ENCODE results near the gene BANF2. TPM values are rescaled to one million over a fixed set of nuclear protein-coding genes. Genes with fewer than 3 reads are reported as not detected.

BANF2 gene
- total and polyA plus RNA-seq, 2 of the 13 experiments (the other 11 are each of a cell fraction or from before 2014, with no cell fraction given): 0.35 TPM; not detected in 1

DNA sequence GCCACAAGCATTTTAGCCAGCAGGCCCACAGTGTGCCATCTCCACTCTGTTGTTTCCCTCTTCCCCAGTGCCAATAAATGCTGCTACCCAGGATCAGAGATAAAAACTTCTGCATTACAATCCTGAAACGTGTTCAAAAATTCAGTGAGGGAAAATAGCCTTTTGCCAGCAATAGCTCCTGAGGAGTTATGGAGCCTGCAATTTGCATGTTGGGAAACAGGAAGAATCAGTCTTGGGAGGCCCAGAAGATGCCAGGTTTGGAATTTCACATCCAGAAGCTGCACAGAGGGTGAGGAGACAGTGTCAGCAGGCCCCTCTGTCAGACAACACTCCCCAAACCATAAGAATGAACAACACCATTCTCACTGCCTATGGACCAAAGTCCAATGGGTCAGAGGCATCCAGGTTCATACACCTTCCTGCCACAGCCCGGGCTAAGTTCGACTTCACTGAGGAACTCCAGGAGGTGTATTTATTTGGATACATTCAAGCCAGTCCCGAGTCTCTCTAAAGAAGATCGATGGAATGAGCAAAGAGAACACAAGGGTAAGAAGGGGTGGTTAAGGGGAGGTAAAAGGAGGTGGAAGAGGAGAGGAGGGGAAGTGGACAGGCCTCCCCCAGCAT, 38.5 kb upstream of the BANF2 start (continued):
- TF ChIP-seq NRL (CRISPR knock-in tag; IDR thresholded peaks at IDR 0.05; ENCODE audit: borderline replicate concordance) (no peak), PHF20 (CRISPR knock-in tag; IDR thresholded peaks at IDR 0.05) (0 out of 2 replicates have a peak, but pooled peaks have one; percentile 18), KDM1A (CRISPR knock-in tag; IDR thresholded peaks at IDR 0.05) (no peak), ZNF264 (CRISPR knock-in tag; IDR thresholded peaks at IDR 0.05) (no peak), IRX3 (CRISPR knock-in tag; IDR thresholded peaks at IDR 0.05; ENCODE audit: borderline replicate concordance, low read depth) (no peak), ZNF160 (CRISPR knock-in tag; IDR thresholded peaks at IDR 0.05) (no peak), POLR2AphosphoS2 (IDR thresholded peaks at IDR 0.05; ENCODE audit: low read depth, low read length) (peak; percentile 70; the same call in 1 of the 2 replicates), RELA (CRISPR knock-in tag; IDR thresholded peaks at IDR 0.05) (no peak), ZNF124 (CRISPR knock-in tag; IDR thresholded peaks at IDR 0.05) (no peak), NFYB (CRISPR knock-in tag; IDR thresholded peaks at IDR 0.05) (no peak), HDAC1 (CRISPR knock-in tag; IDR thresholded peaks at IDR 0.05) (peak; percentile 65), CBFB (CRISPR knock-in tag; IDR thresholded peaks at IDR 0.05) (no peak), WIZ (CRISPR knock-in tag; IDR thresholded peaks at IDR 0.05) (no peak)
- TF ChIP-seq, protein P1, sequence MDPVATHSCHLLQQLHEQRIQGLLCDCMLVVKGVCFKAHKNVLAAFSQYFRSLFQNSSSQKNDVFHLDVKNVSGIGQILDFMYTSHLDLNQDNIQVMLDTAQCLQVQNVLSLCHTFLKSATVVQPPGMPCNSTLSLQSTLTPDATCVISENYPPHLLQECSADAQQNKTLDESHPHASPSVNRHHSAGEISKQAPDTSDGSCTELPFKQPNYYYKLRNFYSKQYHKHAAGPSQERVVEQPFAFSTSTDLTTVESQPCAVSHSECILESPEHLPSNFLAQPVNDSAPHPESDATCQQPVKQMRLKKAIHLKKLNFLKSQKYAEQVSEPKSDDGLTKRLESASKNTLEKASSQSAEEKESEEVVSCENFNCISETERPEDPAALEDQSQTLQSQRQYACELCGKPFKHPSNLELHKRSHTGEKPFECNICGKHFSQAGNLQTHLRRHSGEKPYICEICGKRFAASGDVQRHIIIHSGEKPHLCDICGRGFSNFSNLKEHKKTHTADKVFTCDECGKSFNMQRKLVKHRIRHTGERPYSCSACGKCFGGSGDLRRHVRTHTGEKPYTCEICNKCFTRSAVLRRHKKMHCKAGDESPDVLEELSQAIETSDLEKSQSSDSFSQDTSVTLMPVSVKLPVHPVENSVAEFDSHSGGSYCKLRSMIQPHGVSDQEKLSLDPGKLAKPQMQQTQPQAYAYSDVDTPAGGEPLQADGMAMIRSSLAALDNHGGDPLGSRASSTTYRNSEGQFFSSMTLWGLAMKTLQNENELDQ (CRISPR knock-in tag; IDR thresholded peaks at IDR 0.05; ENCODE audit: borderline replicate concordance): no peak
- TF ChIP-seq, protein P2, sequence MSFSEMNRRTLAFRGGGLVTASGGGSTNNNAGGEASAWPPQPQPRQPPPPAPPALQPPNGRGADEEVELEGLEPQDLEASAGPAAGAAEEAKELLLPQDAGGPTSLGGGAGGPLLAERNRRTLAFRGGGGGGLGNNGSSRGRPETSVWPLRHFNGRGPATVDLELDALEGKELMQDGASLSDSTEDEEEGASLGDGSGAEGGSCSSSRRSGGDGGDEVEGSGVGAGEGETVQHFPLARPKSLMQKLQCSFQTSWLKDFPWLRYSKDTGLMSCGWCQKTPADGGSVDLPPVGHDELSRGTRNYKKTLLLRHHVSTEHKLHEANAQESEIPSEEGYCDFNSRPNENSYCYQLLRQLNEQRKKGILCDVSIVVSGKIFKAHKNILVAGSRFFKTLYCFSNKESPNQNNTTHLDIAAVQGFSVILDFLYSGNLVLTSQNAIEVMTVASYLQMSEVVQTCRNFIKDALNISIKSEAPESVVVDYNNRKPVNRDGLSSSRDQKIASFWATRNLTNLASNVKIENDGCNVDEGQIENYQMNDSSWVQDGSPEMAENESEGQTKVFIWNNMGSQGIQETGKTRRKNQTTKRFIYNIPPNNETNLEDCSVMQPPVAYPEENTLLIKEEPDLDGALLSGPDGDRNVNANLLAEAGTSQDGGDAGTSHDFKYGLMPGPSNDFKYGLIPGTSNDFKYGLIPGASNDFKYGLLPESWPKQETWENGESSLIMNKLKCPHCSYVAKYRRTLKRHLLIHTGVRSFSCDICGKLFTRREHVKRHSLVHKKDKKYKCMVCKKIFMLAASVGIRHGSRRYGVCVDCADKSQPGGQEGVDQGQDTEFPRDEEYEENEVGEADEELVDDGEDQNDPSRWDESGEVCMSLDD (CRISPR knock-in tag; IDR thresholded peaks at IDR 0.05; ENCODE audit: borderline replicate concordance): no peak
- TF ChIP-seq, protein P3, sequence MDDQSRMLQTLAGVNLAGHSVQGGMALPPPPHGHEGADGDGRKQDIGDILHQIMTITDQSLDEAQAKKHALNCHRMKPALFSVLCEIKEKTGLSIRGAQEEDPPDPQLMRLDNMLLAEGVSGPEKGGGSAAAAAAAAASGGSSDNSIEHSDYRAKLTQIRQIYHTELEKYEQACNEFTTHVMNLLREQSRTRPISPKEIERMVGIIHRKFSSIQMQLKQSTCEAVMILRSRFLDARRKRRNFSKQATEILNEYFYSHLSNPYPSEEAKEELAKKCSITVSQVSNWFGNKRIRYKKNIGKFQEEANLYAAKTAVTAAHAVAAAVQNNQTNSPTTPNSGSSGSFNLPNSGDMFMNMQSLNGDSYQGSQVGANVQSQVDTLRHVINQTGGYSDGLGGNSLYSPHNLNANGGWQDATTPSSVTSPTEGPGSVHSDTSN (CRISPR knock-in tag; IDR thresholded peaks at IDR 0.05; ENCODE audit: borderline replicate concordance): no peak
- TF ChIP-seq, protein P4, sequence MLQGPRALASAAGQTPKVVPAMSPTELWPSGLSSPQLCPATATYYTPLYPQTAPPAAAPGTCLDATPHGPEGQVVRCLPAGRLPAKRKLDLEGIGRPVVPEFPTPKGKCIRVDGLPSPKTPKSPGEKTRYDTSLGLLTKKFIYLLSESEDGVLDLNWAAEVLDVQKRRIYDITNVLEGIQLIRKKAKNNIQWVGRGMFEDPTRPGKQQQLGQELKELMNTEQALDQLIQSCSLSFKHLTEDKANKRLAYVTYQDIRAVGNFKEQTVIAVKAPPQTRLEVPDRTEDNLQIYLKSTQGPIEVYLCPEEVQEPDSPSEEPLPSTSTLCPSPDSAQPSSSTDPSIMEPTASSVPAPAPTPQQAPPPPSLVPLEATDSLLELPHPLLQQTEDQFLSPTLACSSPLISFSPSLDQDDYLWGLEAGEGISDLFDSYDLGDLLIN (CRISPR knock-in tag; IDR thresholded peaks at IDR 0.05; ENCODE audit: borderline replicate concordance): no peak
- TF ChIP-seq, protein P5, sequence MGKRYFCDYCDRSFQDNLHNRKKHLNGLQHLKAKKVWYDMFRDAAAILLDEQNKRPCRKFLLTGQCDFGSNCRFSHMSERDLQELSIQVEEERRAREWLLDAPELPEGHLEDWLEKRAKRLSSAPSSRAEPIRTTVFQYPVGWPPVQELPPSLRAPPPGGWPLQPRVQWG (CRISPR knock-in tag; IDR thresholded peaks at IDR 0.05; ENCODE audit: borderline replicate concordance, low read depth): no peak
- TF ChIP-seq, protein P6, sequence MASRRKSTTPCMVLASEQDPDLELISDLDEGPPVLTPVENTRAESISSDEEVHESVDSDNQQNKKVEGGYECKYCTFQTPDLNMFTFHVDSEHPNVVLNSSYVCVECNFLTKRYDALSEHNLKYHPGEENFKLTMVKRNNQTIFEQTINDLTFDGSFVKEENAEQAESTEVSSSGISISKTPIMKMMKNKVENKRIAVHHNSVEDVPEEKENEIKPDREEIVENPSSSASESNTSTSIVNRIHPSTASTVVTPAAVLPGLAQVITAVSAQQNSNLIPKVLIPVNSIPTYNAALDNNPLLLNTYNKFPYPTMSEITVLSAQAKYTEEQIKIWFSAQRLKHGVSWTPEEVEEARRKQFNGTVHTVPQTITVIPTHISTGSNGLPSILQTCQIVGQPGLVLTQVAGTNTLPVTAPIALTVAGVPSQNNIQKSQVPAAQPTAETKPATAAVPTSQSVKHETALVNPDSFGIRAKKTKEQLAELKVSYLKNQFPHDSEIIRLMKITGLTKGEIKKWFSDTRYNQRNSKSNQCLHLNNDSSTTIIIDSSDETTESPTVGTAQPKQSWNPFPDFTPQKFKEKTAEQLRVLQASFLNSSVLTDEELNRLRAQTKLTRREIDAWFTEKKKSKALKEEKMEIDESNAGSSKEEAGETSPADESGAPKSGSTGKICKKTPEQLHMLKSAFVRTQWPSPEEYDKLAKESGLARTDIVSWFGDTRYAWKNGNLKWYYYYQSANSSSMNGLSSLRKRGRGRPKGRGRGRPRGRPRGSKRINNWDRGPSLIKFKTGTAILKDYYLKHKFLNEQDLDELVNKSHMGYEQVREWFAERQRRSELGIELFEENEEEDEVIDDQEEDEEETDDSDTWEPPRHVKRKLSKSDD (CRISPR knock-in tag; IDR thresholded peaks at IDR 0.05; ENCODE audit: low read depth): no peak

Measured in HepG2 (cell line).